Bronchial epithelial cell (primary cell): ENCODE results near the gene PPFIA4. TPM values are rescaled to one million over a fixed set of nuclear protein-coding genes. Genes with fewer than 3 reads are reported as not detected.
A peak's percentile ranks its signal among the peaks of the same experiment; 100 is the strongest.
"Not testable (repeated sequence)": the region's sequence is repeated elsewhere in the genome, so short reads cannot be mapped to it uniquely, and the experiment has no call there.

ENCODE experiments used
- DNase-seq: peaks from one replicate; pipeline ENCODE4 v3.0.0-alpha.2; 2010; ENCODE audit warnings: low read depth
- FAIRE-seq: peaks from 2 replicates; lab custom pipeline; 2011; peaks lifted over from hg19 to GRCh38; lab: Jason Lieb, UNC
- H3K27me3 ChIP-seq: 2 replicates; pipeline ENCODE4 v1.5.1; 2011; ENCODE audit warnings: low read length; ENCODE audit not compliant: control insufficient read depth, insufficient read depth
- H3K36me3 ChIP-seq: 2 replicates; pipeline ENCODE4 v1.5.1; 2011; ENCODE audit warnings: low read length; ENCODE audit not compliant: control insufficient read depth, insufficient read depth
- H3K4me3 ChIP-seq: 2 replicates; pipeline ENCODE4 v1.5.1; 2011; ENCODE audit warnings: mild to moderate bottlenecking, low read depth, low read length, control low read depth
- total RNA-seq: library from RNA; depleted of rRNA; stranded (reverse); fragments of >200 nt; gene quantifications from 2 replicates; pipeline ENCODE4 v1.2.1, GENCODE V29; 2014
- TF ChIP-seq, protein P1 (sequence below): IDR thresholded peaks from 2 replicates; pipeline ENCODE4 v1.5.1; 2011; ENCODE audit warnings: mild to moderate bottlenecking, moderate library complexity, low read length, control low read depth, inconsistent platforms; ENCODE audit not compliant: insufficient read depth, severe bottlenecking

The PPFIA4 gene
- 4.2 and 9.2 TPM in 2 replicates for total RNA-seq

GRCh38 chr1:203026031-203026665, at the start of gene PPFIA4:
TSS of gene PPFIA4 (plus strand) at chr1:203026491. CDS start at chr1:203039009, 12,518 bp downstream.
- Histone ChIP-seq H3K36me3 (peaks cover 2% of the 10 kb centered on the region), H3K4me3 (peak within 1 kb of the TSS; percentile 47), H3K27me3 (no peaks in the 10 kb centered on the region)
- FAIRE-seq (no peak), DNase-seq (peak; percentile 63)
- TF ChIP-seq, protein P1, sequence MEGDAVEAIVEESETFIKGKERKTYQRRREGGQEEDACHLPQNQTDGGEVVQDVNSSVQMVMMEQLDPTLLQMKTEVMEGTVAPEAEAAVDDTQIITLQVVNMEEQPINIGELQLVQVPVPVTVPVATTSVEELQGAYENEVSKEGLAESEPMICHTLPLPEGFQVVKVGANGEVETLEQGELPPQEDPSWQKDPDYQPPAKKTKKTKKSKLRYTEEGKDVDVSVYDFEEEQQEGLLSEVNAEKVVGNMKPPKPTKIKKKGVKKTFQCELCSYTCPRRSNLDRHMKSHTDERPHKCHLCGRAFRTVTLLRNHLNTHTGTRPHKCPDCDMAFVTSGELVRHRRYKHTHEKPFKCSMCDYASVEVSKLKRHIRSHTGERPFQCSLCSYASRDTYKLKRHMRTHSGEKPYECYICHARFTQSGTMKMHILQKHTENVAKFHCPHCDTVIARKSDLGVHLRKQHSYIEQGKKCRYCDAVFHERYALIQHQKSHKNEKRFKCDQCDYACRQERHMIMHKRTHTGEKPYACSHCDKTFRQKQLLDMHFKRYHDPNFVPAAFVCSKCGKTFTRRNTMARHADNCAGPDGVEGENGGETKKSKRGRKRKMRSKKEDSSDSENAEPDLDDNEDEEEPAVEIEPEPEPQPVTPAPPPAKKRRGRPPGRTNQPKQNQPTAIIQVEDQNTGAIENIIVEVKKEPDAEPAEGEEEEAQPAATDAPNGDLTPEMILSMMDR: no peak

DNA sequence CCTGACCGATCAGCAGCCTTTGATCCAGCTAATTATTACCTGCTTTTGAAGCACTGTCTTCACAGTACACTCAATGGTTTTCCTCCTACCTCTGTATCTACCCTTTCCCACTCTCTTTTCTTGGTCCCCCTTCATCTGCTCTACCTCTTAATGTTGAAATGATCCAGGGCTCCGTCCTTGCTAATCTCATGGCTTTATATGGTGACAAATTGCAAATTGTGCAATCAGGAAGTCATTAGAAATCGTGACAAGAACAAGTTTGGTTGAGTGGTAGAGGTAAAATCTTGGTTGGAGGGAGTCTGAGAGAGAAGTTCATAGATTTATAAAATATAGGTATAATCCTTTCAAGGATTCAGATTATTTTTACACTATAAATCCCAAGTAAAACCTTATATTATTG, 49.7 kb upstream of the PPFIA4 start:
- H3K27me3 ChIP-seq: no peaks in the 10 kb centered on the region
- H3K36me3 ChIP-seq: no peaks in the 10 kb centered on the region
- DNase-seq (no peak), FAIRE-seq (no peak)
- TF ChIP-seq, protein P1: no peak
- H3K4me3 ChIP-seq: no peak overlapping the region

DNA sequence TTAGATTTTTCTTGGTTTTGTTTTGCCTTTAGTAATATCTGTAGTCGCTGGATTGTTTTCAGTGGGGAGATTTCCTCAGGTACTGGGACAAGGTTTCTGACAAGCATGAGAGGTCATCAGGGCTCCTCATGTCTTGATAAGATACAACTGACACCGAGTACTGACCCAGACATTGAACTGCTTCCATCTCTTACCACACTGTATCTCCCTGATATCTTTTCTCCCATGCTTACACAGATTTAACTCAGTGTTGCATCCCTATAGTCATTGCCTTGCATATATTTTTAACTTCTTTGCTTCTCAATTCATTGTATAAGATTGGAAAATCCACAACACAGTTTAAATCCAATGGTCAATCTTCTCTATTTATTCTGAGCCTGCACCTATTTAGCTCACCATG, 46.8 kb upstream of the PPFIA4 start:
- no peak overlapping the region for H3K4me3 ChIP-seq
- H3K36me3 ChIP-seq: no peaks in the 10 kb centered on the region
- no peak for FAIRE-seq
- TF ChIP-seq, protein P1: no peak
- DNase-seq: no peak
- no peaks in the 10 kb centered on the region for H3K27me3 ChIP-seq

GRCh38 chr1:202981939-202982338, 44.4 kb upstream of the PPFIA4 start:
- TF ChIP-seq, protein P1: no peak
- no peaks in the 10 kb centered on the region for H3K36me3 ChIP-seq
- no peaks in the 10 kb centered on the region for H3K27me3 ChIP-seq
- H3K4me3 ChIP-seq: no peak overlapping the region
- DNase-seq (no peak), FAIRE-seq (no peak)

DNA sequence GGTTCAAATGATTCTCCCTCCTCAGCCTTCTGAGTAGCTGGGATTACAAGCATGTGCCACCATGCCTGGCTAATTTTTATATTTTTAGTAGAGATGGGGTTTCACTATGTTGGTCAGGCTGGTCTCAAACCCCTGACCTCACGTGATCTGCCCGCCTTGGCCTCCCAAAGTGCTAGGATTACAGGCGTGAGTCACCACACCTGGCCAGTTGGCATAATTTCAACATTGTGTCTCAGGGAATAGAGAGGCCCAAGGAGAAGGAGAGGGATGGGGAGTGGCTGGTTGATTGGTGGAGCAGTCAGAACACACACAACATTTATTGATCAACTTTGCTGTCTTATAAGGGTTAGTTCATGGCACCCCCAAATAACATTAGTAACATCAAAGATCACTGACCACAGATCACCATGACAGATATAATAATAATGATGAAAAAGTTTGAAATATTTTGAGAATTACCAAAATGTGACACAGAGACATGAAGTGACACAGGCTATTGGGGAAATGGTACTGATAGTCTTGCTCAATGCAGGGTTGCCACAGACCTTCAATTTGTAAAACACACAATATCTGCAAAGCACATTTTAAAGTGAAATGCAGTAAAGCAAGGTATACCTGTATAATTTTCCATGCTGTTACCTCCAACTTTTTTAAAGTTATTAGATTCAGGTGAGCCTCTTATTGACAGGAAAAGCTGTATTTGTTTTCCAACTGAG, 43.4 kb upstream of the PPFIA4 start:
- FAIRE-seq (no peak), DNase-seq (no peak)
- Histone ChIP-seq H3K27me3 (no peaks in the 10 kb centered on the region), H3K4me3 (no peak overlapping the region), H3K36me3 (no peaks in the 10 kb centered on the region)
- TF ChIP-seq, protein P1: no peak

DNA sequence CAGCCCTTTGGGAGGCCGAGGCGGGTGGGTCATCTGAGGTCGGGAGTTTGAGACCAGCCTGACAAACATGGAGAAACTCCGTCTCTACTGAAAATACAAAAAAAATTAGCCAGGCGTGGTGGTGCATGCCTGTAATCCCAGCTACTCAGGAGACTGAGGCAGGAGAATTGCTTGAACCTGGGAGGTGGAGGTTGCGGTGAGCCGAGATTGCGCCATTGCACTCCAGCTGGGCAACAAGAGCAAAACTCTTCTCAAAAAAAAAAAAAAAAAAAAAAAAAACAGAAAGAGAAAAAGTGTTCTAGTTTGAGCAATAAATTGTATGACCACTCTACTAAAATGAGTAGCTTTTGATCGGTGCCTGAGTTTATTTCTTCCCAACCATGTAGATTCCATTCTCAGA, 40.2 kb upstream of the PPFIA4 start:
- H3K27me3 ChIP-seq, FAIRE-seq, H3K4me3 ChIP-seq, DNase-seq, H3K36me3 ChIP-seq: not testable (repeated sequence)
